ENCODE data around the gene SLC10A7. TPM values are rescaled to one million over a fixed set of nuclear protein-coding genes. Genes with fewer than 3 reads are reported as not detected.

The SLC10A7 gene
- total RNA-seq, 1 donor, result 20.3 TPM

- TF ChIP-seq CTCF (IDR thresholded peaks at IDR 0.05; ENCODE audit: insufficient read depth, low read depth, low read length), result no peak
- no peak overlapping the region for H3K4me3 ChIP-seq (ENCODE audit: low read depth, low read length)
- DNase-seq (ENCODE audit: low read depth), result no peak
Observed at GRCh38 chr4:146257511-146257910, 264.2 kb downstream of the SLC10A7 start.

- no peak for TF ChIP-seq CTCF (IDR thresholded peaks at IDR 0.05; ENCODE audit: insufficient read depth, low read depth, low read length)
Observed at GRCh38 chr4:146256328-146256727, 265.4 kb downstream of the SLC10A7 start.

GRCh38 chr4:146255874-146256273, 265.9 kb downstream of the SLC10A7 start:
- TF ChIP-seq CTCF (IDR thresholded peaks at IDR 0.05; ENCODE audit: insufficient read depth, low read depth, low read length), result no peak
- peak; percentile 60 for DNase-seq (ENCODE audit: low read depth)
- no peak overlapping the region for H3K4me3 ChIP-seq (ENCODE audit: low read depth, low read length)

More at GRCh38 chr4:146256328-146256727, 265.4 kb downstream of the SLC10A7 start:
- no peak for DNase-seq (ENCODE audit: low read depth)
- no peak overlapping the region for H3K4me3 ChIP-seq (ENCODE audit: low read depth, low read length)

GRCh38 chr4:146255463-146255862, 266.3 kb downstream of the SLC10A7 start:
- peak; percentile 19 for DNase-seq (ENCODE audit: low read depth)
- no peak for TF ChIP-seq CTCF (IDR thresholded peaks at IDR 0.05; ENCODE audit: insufficient read depth, low read depth, low read length)
- H3K4me3 ChIP-seq (ENCODE audit: low read depth, low read length), result no peak overlapping the region

- TF ChIP-seq CTCF (IDR thresholded peaks at IDR 0.05; ENCODE audit: insufficient read depth, low read depth, low read length), result no peak
- no peak for DNase-seq (ENCODE audit: low read depth)
- no peak overlapping the region for H3K4me3 ChIP-seq (ENCODE audit: low read depth, low read length)
Observed at GRCh38 chr4:146252969-146253611, 268.6 kb downstream of the SLC10A7 start.

GRCh38 chr4:146247356-146247755, 274.4 kb downstream of the SLC10A7 start:
- TF ChIP-seq CTCF (IDR thresholded peaks at IDR 0.05; ENCODE audit: insufficient read depth, low read depth, low read length), result no peak
- no peak for DNase-seq (ENCODE audit: low read depth)
- H3K4me3 ChIP-seq (ENCODE audit: low read depth, low read length), result no peak overlapping the region

- TF ChIP-seq CTCF (IDR thresholded peaks at IDR 0.05; ENCODE audit: insufficient read depth, low read depth, low read length), result no peak
- no peak overlapping the region for H3K4me3 ChIP-seq (ENCODE audit: low read depth, low read length)
- no peak for DNase-seq (ENCODE audit: low read depth)
Observed at GRCh38 chr4:146246381-146246780, 275.4 kb downstream of the SLC10A7 start.
